HEK293 (cell line): Measurements from ENCODE around the gene ABCC3.

Experiments used
- CTCF ChIA-PET: fragments of 350-600 bp; formaldehyde crosslinking; extraction: SDS; loops from one replicate; lab custom pipeline; 2021; ENCODE audit warnings: antibody characterized with exemption; lab: Yijun Ruan, JAX
- POLR2A ChIA-PET: fragments of 300-600 bp; formaldehyde crosslinking; extraction: SDS; loops from one replicate; lab custom pipeline; 2020; ENCODE audit warnings: antibody characterized with exemption, inconsistent platforms; lab: Yijun Ruan, JAX
- H3K27ac ChIP-seq: fragments of 200-500 bp; sonication (Bioruptor generic); 2 replicates; pipeline ENCODE4 v1.5.1; 2014; ENCODE audit warnings: low read depth, low read length, control low read depth, inconsistent platforms; ENCODE audit errors: extremely low read depth
- H3K36me3 ChIP-seq, 2 experiments: fragments of 200-500 bp in 1 of 2; sonication (Bioruptor generic) in 1 of 2; 1 replicate in 1 of 2; 2 replicates in 1 of 2; pipeline ENCODE4 v1.5.1; 2014 to 2017; ENCODE audit warnings: inconsistent platforms in 2 of 2, low read length in 2 of 2; ENCODE audit not compliant: control insufficient read depth in 2 of 2, insufficient read depth in 1 of 2
- H3K4me1 ChIP-seq: fragments of 200-500 bp; sonication (Bioruptor generic); 2 replicates; pipeline ENCODE4 v1.5.1; 2014; ENCODE audit warnings: mild to moderate bottlenecking, low read length, inconsistent platforms; ENCODE audit not compliant: control insufficient read depth, insufficient read depth
- H3K4me3 ChIP-seq: 2 replicates; pipeline ENCODE4 v1.5.1; 2011; ENCODE audit warnings: low read depth, mild to moderate bottlenecking, control low read depth, low read length, moderate library complexity
- H3K9me3 ChIP-seq: fragments of 200-500 bp; sonication (Bioruptor generic); 2 replicates; pipeline ENCODE4 v1.5.1; 2014; ENCODE audit warnings: low read depth, low read length, inconsistent platforms; ENCODE audit not compliant: control insufficient read depth, insufficient read depth
- BCL11A ChIP-seq: fragments of 450-650 bp; formaldehyde crosslinking; IDR thresholded peaks from 2 replicates; pipeline ENCODE4 v1.5.1; 2016; ENCODE audit warnings: low read depth, missing biosample characterization, missing genetic modification characterization
- KLF1 ChIP-seq: fragments of 450-650 bp; formaldehyde crosslinking; IDR thresholded peaks from 2 replicates; pipeline ENCODE4 v1.5.1; 2016; ENCODE audit warnings: missing biosample characterization, missing genetic modification characterization
- KLF7 ChIP-seq: fragments of 450-650 bp; formaldehyde crosslinking; IDR thresholded peaks from 2 replicates; pipeline ENCODE4 v1.5.1; 2016; ENCODE audit warnings: missing biosample characterization, missing genetic modification characterization, borderline replicate concordance
- YY1 ChIP-seq: fragments of 450-650 bp; formaldehyde crosslinking; IDR thresholded peaks from 2 replicates; pipeline ENCODE4 v1.5.1; 2018; ENCODE audit warnings: missing biosample characterization, missing genetic modification characterization
- ZNF10 ChIP-seq: fragments of 450-650 bp; formaldehyde crosslinking; IDR thresholded peaks from 2 replicates; pipeline ENCODE4 v1.5.1; 2017; ENCODE audit warnings: missing biosample characterization, missing genetic modification characterization
- ZNF19 ChIP-seq: fragments of 450-650 bp; formaldehyde crosslinking; IDR thresholded peaks from 2 replicates; pipeline ENCODE4; 2016; ENCODE audit warnings: missing biosample characterization, missing genetic modification characterization, low read depth
- ZNF214 ChIP-seq: fragments of 450-650 bp; formaldehyde crosslinking; IDR thresholded peaks from 2 replicates; pipeline ENCODE4 v1.5.1; 2017; ENCODE audit warnings: missing biosample characterization, mild to moderate bottlenecking, missing genetic modification characterization, borderline replicate concordance
- ZNF292 ChIP-seq: fragments of 450-650 bp; formaldehyde crosslinking; IDR thresholded peaks from 2 replicates; pipeline ENCODE4 v1.5.1; 2016; ENCODE audit warnings: low read depth, missing biosample characterization, missing genetic modification characterization, borderline replicate concordance
- ZNF335 ChIP-seq: fragments of 450-650 bp; formaldehyde crosslinking; conservative IDR thresholded peaks from 2 replicates; pipeline ENCODE4 v1.5.1; 2016; ENCODE audit warnings: missing biosample characterization, missing genetic modification characterization
- ZNF426 ChIP-seq: fragments of 450-650 bp; formaldehyde crosslinking; IDR thresholded peaks from 2 replicates; pipeline ENCODE4 v1.5.1; 2017; ENCODE audit warnings: missing biosample characterization, missing genetic modification characterization, mild to moderate bottlenecking, inconsistent platforms, moderate library complexity
- ZNF473 ChIP-seq: fragments of 450-650 bp; formaldehyde crosslinking; IDR thresholded peaks from 2 replicates; pipeline ENCODE4 v1.5.1; 2017; ENCODE audit warnings: missing biosample characterization, missing genetic modification characterization
- TF ChIP-seq, protein P1 (sequence below): fragments of 450-650 bp; formaldehyde crosslinking; IDR thresholded peaks from 2 replicates; pipeline ENCODE4 v1.5.1; 2016; ENCODE audit warnings: missing biosample characterization, missing genetic modification characterization
- TF ChIP-seq, protein P2 (sequence below): fragments of 450-650 bp; formaldehyde crosslinking; IDR thresholded peaks from 2 replicates; pipeline ENCODE4 v1.5.1; 2016; ENCODE audit warnings: missing biosample characterization, missing genetic modification characterization
- TF ChIP-seq, protein P3 (sequence below): fragments of 450-650 bp; formaldehyde crosslinking; IDR thresholded peaks from 2 replicates; pipeline ENCODE4 v1.5.1; 2017; ENCODE audit warnings: missing biosample characterization, missing genetic modification characterization
- TF ChIP-seq, protein P4 (sequence below): fragments of 450-650 bp; formaldehyde crosslinking; IDR thresholded peaks from 2 replicates; pipeline ENCODE4 v1.5.1; 2016; ENCODE audit warnings: missing biosample characterization, missing genetic modification characterization
- TF ChIP-seq, protein P5 (sequence below): fragments of 450-650 bp; formaldehyde crosslinking; IDR thresholded peaks from 2 replicates; pipeline ENCODE4 v1.5.1; 2016; ENCODE audit warnings: missing biosample characterization, missing genetic modification characterization
- TF ChIP-seq, protein P6 (sequence below): fragments of 450-650 bp; formaldehyde crosslinking; IDR thresholded peaks from 2 replicates; pipeline ENCODE4 v1.5.1; 2017; ENCODE audit warnings: missing biosample characterization, missing genetic modification characterization

The ABCC3 gene, protein sequence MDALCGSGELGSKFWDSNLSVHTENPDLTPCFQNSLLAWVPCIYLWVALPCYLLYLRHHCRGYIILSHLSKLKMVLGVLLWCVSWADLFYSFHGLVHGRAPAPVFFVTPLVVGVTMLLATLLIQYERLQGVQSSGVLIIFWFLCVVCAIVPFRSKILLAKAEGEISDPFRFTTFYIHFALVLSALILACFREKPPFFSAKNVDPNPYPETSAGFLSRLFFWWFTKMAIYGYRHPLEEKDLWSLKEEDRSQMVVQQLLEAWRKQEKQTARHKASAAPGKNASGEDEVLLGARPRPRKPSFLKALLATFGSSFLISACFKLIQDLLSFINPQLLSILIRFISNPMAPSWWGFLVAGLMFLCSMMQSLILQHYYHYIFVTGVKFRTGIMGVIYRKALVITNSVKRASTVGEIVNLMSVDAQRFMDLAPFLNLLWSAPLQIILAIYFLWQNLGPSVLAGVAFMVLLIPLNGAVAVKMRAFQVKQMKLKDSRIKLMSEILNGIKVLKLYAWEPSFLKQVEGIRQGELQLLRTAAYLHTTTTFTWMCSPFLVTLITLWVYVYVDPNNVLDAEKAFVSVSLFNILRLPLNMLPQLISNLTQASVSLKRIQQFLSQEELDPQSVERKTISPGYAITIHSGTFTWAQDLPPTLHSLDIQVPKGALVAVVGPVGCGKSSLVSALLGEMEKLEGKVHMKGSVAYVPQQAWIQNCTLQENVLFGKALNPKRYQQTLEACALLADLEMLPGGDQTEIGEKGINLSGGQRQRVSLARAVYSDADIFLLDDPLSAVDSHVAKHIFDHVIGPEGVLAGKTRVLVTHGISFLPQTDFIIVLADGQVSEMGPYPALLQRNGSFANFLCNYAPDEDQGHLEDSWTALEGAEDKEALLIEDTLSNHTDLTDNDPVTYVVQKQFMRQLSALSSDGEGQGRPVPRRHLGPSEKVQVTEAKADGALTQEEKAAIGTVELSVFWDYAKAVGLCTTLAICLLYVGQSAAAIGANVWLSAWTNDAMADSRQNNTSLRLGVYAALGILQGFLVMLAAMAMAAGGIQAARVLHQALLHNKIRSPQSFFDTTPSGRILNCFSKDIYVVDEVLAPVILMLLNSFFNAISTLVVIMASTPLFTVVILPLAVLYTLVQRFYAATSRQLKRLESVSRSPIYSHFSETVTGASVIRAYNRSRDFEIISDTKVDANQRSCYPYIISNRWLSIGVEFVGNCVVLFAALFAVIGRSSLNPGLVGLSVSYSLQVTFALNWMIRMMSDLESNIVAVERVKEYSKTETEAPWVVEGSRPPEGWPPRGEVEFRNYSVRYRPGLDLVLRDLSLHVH (N-terminal part only)

DNA sequence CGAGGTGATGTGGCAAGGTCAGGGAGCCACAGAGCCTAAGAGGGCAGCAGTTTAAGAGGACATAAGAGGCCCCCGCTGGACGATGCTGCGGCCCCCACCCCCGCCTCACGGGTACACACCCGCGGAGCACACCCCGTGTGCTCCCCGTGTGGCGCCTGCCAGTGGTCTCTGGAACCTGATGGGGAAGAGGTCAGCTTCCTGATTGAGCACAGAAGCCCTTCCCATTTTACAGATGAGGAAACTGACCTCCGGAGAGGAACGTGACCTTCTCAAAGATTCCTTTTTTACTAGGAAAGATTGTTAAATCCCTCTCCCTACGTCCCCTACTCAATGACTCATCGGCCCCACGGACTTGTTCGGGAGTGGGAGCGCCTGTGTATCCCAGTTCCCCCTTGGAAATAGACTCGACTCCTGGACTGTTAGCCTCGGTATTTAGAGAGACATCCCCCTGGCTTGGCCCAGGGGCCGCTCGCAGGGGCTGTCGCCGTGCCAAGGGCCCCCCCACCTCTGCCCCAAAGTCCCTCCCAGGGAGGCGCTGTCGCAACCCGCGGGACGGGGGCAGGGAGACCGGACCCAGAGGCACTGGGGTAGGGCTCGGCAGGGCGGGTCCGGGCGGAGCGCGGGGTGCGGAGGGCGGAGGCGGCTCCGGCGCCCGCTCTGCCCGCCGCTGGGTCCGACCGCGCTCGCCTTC is at the start of gene ABCC3:
Gene ABCC3, plus strand, starts transcription at position 658 of the 691 bp plus-strand sequence. CDS start 56 bp downstream, outside the sequence.
- Histone ChIP-seq H3K27ac (no peak within 1 kb of the TSS), H3K4me3 (no peak within 1 kb of the TSS)
- ChIA-PET CTCF (interaction anchor here (0.6 to 3.5 kb wide), 4 partner anchors 29 to 83 kb away, joined by 3 to 21 read pairs (median 6); no protein-coding TSS in a partner anchor), POLR2A (no interaction called here)
- TF ChIP-seq, protein P1, sequence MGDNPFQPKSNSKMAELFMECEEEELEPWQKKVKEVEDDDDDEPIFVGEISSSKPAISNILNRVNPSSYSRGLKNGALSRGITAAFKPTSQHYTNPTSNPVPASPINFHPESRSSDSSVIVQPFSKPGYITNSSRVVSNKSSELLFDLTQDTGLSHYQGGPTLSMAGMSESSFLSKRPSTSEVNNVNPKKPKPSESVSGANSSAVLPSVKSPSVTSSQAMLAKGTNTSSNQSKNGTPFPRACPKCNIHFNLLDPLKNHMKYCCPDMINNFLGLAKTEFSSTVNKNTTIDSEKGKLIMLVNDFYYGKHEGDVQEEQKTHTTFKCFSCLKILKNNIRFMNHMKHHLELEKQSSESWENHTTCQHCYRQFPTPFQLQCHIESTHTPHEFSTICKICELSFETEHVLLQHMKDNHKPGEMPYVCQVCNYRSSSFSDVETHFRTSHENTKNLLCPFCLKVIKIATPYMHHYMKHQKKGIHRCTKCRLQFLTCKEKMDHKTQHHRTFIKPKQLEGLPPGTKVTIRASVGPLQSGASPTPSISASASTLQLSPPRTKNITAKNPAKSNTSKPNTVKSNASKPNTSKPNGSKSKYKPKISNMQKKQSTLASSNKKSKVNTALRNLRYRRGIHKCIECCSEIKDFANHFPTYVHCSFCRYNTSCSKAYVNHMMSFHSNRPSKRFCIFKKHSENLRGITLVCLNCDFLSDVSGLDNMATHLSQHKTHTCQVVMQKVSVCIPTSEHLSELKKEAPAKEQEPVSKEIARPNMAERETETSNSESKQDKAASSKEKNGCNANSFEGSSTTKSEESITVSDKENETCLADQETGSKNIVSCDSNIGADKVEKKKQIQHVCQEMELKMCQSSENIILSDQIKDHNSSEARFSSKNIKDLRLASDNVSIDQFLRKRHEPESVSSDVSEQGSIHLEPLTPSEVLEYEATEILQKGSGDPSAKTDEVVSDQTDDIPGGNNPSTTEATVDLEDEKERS (tag by site-specific recombination), result no peak
- TF ChIP-seq, protein P2, sequence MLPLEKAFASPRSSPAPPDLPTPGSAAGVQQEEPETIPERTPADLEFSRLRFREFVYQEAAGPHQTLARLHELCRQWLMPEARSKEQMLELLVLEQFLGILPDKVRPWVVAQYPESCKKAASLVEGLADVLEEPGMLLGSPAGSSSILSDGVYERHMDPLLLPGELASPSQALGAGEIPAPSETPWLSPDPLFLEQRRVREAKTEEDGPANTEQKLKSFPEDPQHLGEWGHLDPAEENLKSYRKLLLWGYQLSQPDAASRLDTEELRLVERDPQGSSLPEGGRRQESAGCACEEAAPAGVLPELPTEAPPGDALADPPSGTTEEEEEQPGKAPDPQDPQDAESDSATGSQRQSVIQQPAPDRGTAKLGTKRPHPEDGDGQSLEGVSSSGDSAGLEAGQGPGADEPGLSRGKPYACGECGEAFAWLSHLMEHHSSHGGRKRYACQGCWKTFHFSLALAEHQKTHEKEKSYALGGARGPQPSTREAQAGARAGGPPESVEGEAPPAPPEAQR (tag by site-specific recombination), result no peak
- TF ChIP-seq ZNF426 (tag by site-specific recombination) (no peak), BCL11A (tag by site-specific recombination) (no peak), ZNF473 (tag by site-specific recombination) (no peak), KLF7 (tag by site-specific recombination) (no peak), ZNF19 (tag by site-specific recombination) (no peak), YY1 (tag by site-specific recombination) (no peak), ZNF335 (tag by site-specific recombination) (no peak), ZNF292 (tag by site-specific recombination) (no peak), KLF1 (tag by site-specific recombination) (no peak), ZNF214 (tag by site-specific recombination) (no peak), ZNF10 (tag by site-specific recombination) (no peak)
- TF ChIP-seq, protein P3, sequence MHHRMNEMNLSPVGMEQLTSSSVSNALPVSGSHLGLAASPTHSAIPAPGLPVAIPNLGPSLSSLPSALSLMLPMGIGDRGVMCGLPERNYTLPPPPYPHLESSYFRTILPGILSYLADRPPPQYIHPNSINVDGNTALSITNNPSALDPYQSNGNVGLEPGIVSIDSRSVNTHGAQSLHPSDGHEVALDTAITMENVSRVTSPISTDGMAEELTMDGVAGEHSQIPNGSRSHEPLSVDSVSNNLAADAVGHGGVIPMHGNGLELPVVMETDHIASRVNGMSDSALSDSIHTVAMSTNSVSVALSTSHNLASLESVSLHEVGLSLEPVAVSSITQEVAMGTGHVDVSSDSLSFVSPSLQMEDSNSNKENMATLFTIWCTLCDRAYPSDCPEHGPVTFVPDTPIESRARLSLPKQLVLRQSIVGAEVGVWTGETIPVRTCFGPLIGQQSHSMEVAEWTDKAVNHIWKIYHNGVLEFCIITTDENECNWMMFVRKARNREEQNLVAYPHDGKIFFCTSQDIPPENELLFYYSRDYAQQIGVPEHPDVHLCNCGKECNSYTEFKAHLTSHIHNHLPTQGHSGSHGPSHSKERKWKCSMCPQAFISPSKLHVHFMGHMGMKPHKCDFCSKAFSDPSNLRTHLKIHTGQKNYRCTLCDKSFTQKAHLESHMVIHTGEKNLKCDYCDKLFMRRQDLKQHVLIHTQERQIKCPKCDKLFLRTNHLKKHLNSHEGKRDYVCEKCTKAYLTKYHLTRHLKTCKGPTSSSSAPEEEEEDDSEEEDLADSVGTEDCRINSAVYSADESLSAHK (tag by site-specific recombination), result no peak
- TF ChIP-seq, protein P4, sequence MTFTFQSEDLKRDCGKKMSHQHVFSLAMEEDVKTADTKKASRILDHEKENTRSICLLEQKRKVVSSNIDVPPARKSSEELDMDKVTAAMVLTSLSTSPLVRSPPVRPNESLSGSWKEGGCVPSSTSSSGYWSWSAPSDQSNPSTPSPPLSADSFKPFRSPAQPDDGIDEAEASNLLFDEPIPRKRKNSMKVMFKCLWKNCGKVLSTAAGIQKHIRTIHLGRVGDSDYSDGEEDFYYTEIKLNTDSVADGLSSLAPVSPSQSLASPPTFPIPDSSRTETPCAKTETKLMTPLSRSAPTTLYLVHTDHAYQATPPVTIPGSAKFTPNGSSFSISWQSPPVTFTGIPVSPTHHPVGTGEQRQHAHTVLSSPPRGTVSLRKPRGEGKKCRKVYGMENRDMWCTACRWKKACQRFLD (tag by site-specific recombination), result no peak
- TF ChIP-seq, protein P5, sequence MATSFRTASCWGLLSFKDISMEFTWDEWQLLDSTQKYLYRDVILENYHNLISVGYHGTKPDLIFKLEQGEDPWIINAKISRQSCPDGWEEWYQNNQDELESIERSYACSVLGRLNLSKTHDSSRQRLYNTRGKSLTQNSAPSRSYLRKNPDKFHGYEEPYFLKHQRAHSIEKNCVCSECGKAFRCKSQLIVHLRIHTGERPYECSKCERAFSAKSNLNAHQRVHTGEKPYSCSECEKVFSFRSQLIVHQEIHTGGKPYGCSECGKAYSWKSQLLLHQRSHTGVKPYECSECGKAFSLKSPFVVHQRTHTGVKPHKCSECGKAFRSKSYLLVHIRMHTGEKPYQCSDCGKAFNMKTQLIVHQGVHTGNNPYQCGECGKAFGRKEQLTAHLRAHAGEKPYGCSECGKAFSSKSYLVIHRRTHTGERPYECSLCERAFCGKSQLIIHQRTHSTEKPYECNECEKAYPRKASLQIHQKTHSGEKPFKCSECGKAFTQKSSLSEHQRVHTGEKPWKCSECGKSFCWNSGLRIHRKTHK, result no peak
- TF ChIP-seq, protein P6, sequence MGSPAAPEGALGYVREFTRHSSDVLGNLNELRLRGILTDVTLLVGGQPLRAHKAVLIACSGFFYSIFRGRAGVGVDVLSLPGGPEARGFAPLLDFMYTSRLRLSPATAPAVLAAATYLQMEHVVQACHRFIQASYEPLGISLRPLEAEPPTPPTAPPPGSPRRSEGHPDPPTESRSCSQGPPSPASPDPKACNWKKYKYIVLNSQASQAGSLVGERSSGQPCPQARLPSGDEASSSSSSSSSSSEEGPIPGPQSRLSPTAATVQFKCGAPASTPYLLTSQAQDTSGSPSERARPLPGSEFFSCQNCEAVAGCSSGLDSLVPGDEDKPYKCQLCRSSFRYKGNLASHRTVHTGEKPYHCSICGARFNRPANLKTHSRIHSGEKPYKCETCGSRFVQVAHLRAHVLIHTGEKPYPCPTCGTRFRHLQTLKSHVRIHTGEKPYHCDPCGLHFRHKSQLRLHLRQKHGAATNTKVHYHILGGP, result no peak
- TF ChIP-seq, all 188 proteins: peak for 0
- Histone ChIP-seq H3K9me3 (no peaks in the 10 kb centered on the region), H3K4me1 (peaks cover 2% of the 10 kb centered on the region), H3K36me3 (no peaks in the 10 kb centered on the region)
